Fibroblast of peridontal ligament (primary cell): Measurements from ENCODE around the gene MUC16.
"Not testable (repeated sequence)": the region's sequence is repeated elsewhere in the genome, so short reads cannot be mapped to it uniquely, and the experiment has no call there.

ENCODE experiments used
- DNase-seq: peaks from one replicate; pipeline ENCODE4 v3.0.0-alpha.2; 2010; ENCODE audit errors: extremely low read depth

The MUC16 gene

DNA sequence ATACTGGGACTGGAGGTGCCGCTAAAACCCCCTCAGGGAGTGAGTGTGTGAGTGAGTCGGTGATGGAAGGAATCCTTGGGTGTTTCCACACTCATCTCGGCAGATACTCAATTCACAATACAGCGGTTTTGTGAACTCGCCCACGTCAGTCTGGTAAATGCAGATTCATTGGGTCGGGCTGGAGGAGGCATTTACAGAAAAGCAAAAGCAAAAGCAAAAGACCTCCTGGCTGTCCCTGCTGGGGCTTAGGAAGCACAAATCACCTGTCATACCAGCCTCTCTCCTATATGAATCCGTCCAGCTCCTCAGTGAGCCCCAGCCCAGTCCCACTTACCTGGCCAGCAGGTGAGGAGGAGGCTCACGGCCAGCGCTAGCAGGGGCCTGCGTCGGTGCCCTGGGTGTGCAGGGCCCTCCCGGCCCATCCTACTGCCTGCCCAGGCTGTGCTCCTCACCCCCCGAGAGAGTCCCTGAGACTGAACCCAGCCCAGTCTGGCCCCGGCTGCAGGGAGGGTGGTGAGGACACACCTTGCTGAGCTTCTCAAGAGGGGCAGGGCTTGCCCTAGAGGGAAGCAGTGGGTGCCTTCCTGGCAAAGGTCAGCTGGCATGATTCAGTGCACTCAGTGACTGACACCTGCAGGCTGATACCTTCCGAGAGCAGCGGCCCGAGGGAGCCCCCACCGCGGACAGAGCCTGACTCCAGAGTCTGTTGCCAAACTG is at the start of gene MUC16:
Gene MUC16, minus strand, starts transcription at position 475 of the 717 bp plus-strand sequence.
- no peak for DNase-seq

- DNase-seq: no peak
Measured at GRCh38 chr19:9058905-9059667, 48.9 kb upstream of the MUC16 start.

GRCh38 chr19:9057505-9058258 is 47.5 kb upstream of the MUC16 start:
- DNase-seq: no peak

DNA sequence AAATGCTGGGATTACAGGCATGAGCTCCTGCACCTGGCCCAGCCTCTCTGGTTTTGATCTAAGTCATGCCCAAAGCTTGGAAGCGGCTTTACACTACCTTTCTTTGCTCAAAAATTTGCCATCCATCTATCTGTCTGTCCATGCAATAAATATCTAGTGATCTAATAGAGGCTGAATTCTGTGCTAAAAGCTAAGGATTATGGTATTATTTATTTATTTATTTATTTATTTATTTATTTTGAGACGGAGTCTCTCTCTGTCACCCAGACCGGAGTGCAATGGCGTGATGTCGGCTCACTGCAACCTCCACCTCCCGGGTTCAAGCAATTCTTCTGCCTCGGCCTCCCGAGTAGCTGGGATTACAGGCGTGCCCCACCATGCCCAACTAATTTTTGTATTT is 45.9 kb upstream of the MUC16 start:
- DNase-seq: not testable (repeated sequence)

- DNase-seq: no peak
Measured at GRCh38 chr19:9054765-9055164, 44.6 kb upstream of the MUC16 start.

GRCh38 chr19:9054207-9054606 is 44.0 kb upstream of the MUC16 start:
- DNase-seq: no peak

DNA sequence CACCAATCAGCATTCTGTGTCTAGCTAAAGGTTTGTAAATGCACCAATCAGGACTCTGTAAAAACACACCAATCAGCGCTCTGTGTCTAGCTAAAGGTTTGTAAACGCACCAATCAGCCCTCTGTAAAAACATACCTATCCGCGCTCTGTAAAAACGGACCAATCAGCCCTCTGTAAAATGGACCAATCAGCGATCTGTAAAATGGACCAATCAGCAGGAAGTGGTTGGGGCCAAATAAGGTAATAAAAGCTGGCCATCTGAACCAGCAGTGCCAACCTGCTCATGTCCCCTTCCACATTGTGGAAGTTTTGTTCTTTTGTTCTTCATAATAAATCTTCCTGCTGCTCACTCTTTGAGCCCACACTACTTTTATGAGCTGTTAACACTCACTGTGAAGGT is 43.5 kb upstream of the MUC16 start:
- not testable (repeated sequence) for DNase-seq

GRCh38 chr19:9052894-9053293 is 42.7 kb upstream of the MUC16 start:
- DNase-seq: no peak

GRCh38 chr19:9046694-9047093 is 36.5 kb upstream of the MUC16 start:
- DNase-seq: no peak

DNA sequence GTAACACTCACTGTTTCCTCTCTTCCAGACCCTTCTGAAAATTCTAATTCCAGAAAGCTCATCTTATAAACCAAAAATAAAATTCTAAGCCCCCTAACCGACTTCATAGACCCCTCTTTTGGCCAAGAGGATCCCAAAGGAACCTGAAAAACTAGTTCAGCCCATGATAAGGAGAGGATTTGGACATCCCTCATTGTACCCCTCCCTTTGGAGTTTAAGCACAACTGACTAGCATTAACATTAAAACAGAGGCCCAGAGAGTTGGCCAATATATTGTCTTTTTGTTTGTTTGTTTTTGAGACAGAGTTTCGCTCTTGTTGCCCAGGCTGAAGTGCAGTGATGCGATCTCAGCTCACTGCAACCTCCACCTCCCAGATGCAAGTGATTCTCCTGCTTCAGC is 34.2 kb upstream of the MUC16 start:
- DNase-seq: no peak

DNA sequence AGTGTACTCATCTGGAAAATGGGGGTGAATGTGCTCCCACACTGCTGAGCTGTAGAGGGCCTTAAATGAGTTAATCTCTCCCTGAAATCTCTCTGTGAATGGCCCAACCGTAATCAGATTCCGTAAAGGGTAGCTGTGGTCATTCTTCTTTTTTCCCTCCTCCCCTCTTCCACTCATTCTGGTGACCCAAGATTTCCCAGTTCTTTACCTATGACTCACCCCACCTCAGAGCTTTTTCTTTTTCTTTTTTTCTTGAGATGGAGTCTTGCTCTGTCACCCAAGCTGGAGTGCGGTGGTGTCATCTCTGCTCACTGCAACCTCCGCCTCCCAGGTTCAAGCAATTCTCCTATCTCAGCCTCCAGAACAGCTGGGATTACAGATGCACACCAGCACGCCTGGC is 33.3 kb upstream of the MUC16 start:
- no peak for DNase-seq

- no peak for DNase-seq
Measured at GRCh38 chr19:9041023-9041422, 30.8 kb upstream of the MUC16 start.

DNA sequence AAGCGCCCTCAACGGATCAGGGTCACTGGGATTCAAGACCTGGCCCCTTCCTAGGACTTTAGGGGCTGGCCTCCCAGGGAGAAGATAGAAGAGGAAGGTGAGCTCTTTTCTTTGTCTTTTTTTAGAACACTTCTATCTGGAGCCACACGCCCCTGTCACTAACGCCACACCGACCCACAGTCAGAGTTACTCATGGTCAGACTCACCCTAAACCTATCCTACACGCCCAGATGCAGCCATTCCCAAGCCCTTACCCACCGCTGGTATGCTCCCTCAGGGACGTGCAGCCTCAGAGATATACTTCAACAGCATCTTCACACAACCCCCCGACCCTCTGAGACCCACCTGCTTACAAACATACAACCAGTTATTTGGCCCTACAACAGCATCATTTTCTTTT is 29.9 kb upstream of the MUC16 start:
- no peak for DNase-seq

DNA sequence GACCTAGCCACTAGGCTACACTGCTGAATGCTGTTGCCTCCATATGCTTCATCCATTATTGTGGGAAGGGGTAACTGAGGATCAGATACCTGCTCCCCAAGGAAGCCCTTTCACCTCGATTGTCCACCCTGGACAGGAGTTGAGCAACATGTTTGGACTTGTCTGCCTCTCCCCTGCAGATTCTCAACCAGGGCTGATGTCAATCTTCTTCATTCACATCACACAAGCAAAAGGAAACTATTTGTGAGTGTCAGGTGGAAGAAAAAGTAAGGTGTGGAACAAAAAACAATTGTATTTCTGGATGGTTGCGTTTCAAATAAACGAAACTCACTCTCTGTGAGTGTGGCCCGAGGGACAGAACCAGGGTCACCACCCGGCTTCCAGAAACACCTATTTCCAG is 29.5 kb upstream of the MUC16 start:
- no peak for DNase-seq

- DNase-seq: no peak
Measured at GRCh38 chr19:9037400-9038062, 27.3 kb upstream of the MUC16 start.

DNA sequence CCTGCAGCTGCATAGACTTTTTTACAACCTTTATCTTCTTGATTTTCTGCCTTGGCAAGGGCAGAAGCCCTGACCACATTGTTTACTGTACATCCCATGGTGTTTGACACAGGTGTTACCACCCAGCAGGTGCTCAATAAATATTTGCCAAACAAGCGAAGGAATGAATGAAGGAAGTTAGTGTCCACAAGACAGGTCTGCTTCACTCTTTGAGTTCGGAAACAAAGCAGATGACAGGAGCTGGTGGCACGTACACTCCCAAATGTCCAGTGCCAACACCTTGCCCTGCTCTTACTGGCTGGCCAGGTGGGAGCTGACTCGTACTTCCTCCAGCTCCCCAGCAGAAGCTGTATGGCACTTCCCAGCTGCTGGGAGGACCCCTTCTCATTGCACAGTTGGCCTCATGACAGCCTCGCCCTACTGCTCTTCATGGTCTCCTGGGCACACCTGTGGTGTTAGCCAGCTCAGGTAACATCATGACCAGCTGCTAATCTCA is 22.0 kb upstream of the MUC16 start:
- DNase-seq: no peak

DNA sequence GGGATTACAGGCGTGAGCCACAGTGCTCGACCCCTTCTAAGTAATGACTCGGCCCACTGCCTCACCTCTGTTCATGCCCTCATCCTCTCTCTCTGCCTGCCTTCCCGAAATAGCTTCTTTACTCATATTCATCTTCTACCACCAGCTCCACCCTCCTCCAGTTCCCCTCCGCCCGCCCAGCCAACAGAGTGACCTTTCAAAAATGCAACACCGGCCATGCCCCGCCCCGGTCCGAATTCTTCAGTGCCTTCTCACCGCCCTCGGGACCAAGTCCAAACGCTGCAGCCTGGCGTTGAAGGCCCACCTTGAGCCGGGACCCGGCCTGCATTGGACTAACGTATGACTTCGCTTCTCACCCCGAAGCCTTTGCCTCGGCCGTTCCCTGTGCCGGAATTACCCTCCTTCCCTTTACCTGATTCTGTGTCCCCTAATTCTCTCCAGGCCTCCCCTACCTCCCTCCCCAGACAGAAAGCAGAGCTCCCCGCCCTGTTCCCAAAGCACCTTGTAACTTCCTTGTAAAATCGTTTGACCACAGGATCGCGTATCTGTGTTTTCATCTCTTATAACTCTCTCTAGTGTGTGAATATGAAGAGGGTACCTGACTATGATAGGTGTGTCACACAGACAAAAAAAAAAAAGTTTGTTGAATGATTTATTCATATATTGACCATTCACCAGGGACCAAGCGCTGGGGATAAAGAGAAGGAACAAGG is 8.1 kb upstream of the MUC16 start:
- DNase-seq: no peak

GRCh38 chr19:9014803-9015202 is 4.6 kb upstream of the MUC16 start:
- no peak for DNase-seq

DNA sequence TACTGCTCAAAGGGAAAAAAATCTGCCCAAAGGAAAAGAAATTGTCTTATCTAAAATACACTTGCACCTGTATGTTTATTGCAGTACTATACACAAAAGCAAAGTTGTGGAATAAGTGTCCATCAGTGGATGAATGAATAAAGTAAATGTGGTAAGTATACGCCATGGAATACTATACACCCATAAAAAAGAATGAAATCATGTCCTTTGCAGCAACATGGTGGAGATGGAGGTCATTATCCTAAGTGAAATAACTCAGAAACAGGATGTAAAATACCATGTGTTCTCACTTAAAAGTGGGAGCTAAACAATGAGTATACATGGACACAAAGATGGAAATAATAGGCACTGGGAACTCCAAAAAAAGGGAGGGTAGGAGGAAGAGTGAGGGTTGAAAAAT is 3.8 kb upstream of the MUC16 start:
- no peak for DNase-seq

- DNase-seq: no peak
Measured at GRCh38 chr19:9011875-9012274, 1.7 kb upstream of the MUC16 start.

- no peak for DNase-seq
Measured at GRCh38 chr19:9010693-9011092, 484 bp upstream of the MUC16 start.
